Activated CD8-positive, alpha-beta memory T cell treated with anti-CD3 and anti-CD28 coated beads, Interleukin-2, amount 10 ng/mL, durations not matched to agents 7 days and 5 days (primary cell): Measurements from ENCODE around the gene SLC34A1. TPM values are rescaled to one million over a fixed set of nuclear protein-coding genes. Genes with fewer than 3 reads are reported as not detected.
"Not testable (repeated sequence)": the region's sequence is repeated elsewhere in the genome, so short reads cannot be mapped to it uniquely, and the experiment has no call there.

Experiments
- ATAC-seq: fragments of 150-1000 bp; cut with Tn5 transposase; one replicate; pipeline ENCODE4 v1.10.0; 2021; ENCODE audit warnings: moderate library complexity
- CTCF ChIA-PET: fragments of 350-600 bp; sonication (Branson Sonifier 250); formaldehyde crosslinking; loops from one replicate; lab custom pipeline; 2021; ENCODE audit warnings: antibody characterized with exemption; lab: Charles Lee
- DNase-seq: peaks from one replicate; pipeline ENCODE4 v3.0.0-alpha.2; 2020
- H3K27ac Mint-ChIP-seq: one replicate; pipeline ENCODE4 v1.8.0; 2021; ENCODE audit warnings: mild to moderate bottlenecking, mixed read lengths
- H3K27me3 Mint-ChIP-seq: one replicate; pipeline ENCODE4 v1.8.0; 2021; ENCODE audit warnings: mixed read lengths
- H3K36me3 Mint-ChIP-seq: one replicate; pipeline ENCODE4 v1.8.0; 2021; ENCODE audit warnings: mild to moderate bottlenecking, mixed read lengths
- H3K4me1 Mint-ChIP-seq: one replicate; pipeline ENCODE4 v1.8.0; 2021; ENCODE audit warnings: mixed read lengths
- H3K4me3 Mint-ChIP-seq: one replicate; pipeline ENCODE4 v1.8.0; 2021; ENCODE audit warnings: mild to moderate bottlenecking, moderate library complexity, mixed read lengths
- H3K9me3 Mint-ChIP-seq: one replicate; pipeline ENCODE4 v1.8.0; 2022; ENCODE audit warnings: low read depth, mixed read lengths
- total RNA-seq, 2 experiments: library from RNA; stranded (reverse); gene quantifications; one replicate each; pipeline ENCODE4 v1.2.3, GENCODE V29; 2021

The SLC34A1 gene
- total RNA-seq, 2 experiments from 2014 or later = 0.19 to 0.85 TPM

- ATAC-seq = peak; percentile 34
- H3K4me1 Mint-ChIP-seq = peaks cover 37% of the 10 kb centered on the region
- CTCF ChIA-PET = interaction anchor here (0.6 to 18.7 kb wide), 28 partner anchors 9 to 291 kb away, joined by 3 to 717 read pairs (median 12); partner anchors contain the start of genes GRK6, LMAN2, MXD3 and PDLIM7
- H3K36me3 Mint-ChIP-seq = no peaks in the 10 kb centered on the region
- H3K9me3 Mint-ChIP-seq = no peaks in the 10 kb centered on the region
- H3K27ac Mint-ChIP-seq = peak overlapping the region; percentile 5
- peak overlapping the region; percentile 64 for H3K4me3 Mint-ChIP-seq
- peaks cover 23% of the 10 kb centered on the region for H3K27me3 Mint-ChIP-seq
- peak; percentile 78 for DNase-seq
Measured at GRCh38 chr5:177402271-177403043, 18.2 kb downstream of the SLC34A1 start.

- peak; percentile 68 for DNase-seq
- no peaks in the 10 kb centered on the region for H3K36me3 Mint-ChIP-seq
- H3K27ac Mint-ChIP-seq = peak overlapping the region; percentile 5
- CTCF ChIA-PET = interaction anchor here (0.5 to 18.7 kb wide), 28 partner anchors 11 to 291 kb away, joined by 3 to 717 read pairs (median 12); partner anchors contain the start of genes GRK6, LMAN2, MXD3 and PDLIM7
- H3K4me3 Mint-ChIP-seq = peak overlapping the region; percentile 64
- peak; percentile 24 for ATAC-seq
- H3K9me3 Mint-ChIP-seq = no peaks in the 10 kb centered on the region
- H3K27me3 Mint-ChIP-seq = peaks cover 23% of the 10 kb centered on the region
- peaks cover 37% of the 10 kb centered on the region for H3K4me1 Mint-ChIP-seq
Measured at GRCh38 chr5:177403102-177403791, 19.0 kb downstream of the SLC34A1 start.

- Mint-ChIP-seq H3K4me1 (peaks cover 37% of the 10 kb centered on the region), H3K9me3 (no peaks in the 10 kb centered on the region), H3K27me3 (peaks cover 23% of the 10 kb centered on the region), H3K4me3 (peak overlapping the region; percentile 64), H3K36me3 (no peaks in the 10 kb centered on the region), H3K27ac (peak overlapping the region; percentile 63)
- CTCF ChIA-PET = interaction anchor here (0.5 to 18.7 kb wide), 36 partner anchors 11 to 743 kb away, joined by 3 to 717 read pairs (median 6); partner anchors contain the start of genes DDX41, GRK6, LMAN2 and MXD3
- peak; percentile 90 for DNase-seq
- peak; percentile 89 for ATAC-seq
Measured at GRCh38 chr5:177403792-177404640, 19.8 kb downstream of the SLC34A1 start.

- DNase-seq (no peak), ATAC-seq (no peak)
- CTCF ChIA-PET = interaction anchor here (0.5 to 18.7 kb wide), 30 partner anchors 10 to 744 kb away, joined by 3 to 717 read pairs (median 8); partner anchors contain the start of genes DDX41, GRK6, LMAN2 and MXD3
- H3K27me3 Mint-ChIP-seq = peaks cover 23% of the 10 kb centered on the region
- H3K4me3 Mint-ChIP-seq = peak overlapping the region; percentile 64
- H3K4me1 Mint-ChIP-seq = peaks cover 37% of the 10 kb centered on the region
- peak overlapping the region; percentile 24 for H3K27ac Mint-ChIP-seq
- no peaks in the 10 kb centered on the region for H3K9me3 Mint-ChIP-seq
- no peaks in the 10 kb centered on the region for H3K36me3 Mint-ChIP-seq
Measured at GRCh38 chr5:177404641-177405179, 20.5 kb downstream of the SLC34A1 start.

- CTCF ChIA-PET = interaction anchor here (1.1 to 18.7 kb wide), 17 partner anchors 10 to 112 kb away, joined by 4 to 717 read pairs (median 46); partner anchors contain the start of genes DDX41, GRK6, MXD3 and PDLIM7
- peaks cover 37% of the 10 kb centered on the region for H3K4me1 Mint-ChIP-seq
- no peak overlapping the region for H3K27ac Mint-ChIP-seq
- no peaks in the 10 kb centered on the region for H3K9me3 Mint-ChIP-seq
- H3K36me3 Mint-ChIP-seq = no peaks in the 10 kb centered on the region
- peaks cover 23% of the 10 kb centered on the region for H3K27me3 Mint-ChIP-seq
- DNase-seq (no peak), ATAC-seq (no peak)
- peak overlapping the region; percentile 64 for H3K4me3 Mint-ChIP-seq
Measured at GRCh38 chr5:177405312-177405711, 21.1 kb downstream of the SLC34A1 start.

- Mint-ChIP-seq H3K27me3 (peaks cover 23% of the 10 kb centered on the region), H3K4me1 (peaks cover 42% of the 10 kb centered on the region)
Measured at GRCh38 chr5:177405805-177406204, 21.6 kb downstream of the SLC34A1 start.

GRCh38 chr5:177409043-177409801 is 25.0 kb downstream of the SLC34A1 start, which contains the start of gene F12:
Gene F12, minus strand, starts transcription at chr5:177409564. Its CDS starts 37 bp downstream, at chr5:177409527.
- peaks cover 50% of the 10 kb centered on the region for H3K4me1 Mint-ChIP-seq
- CTCF ChIA-PET = interaction anchor here (0.8 to 18.7 kb wide), 10 partner anchors 12 to 99 kb away, joined by 3 to 717 read pairs (median 4); partner anchors contain the start of genes GRK6 and PRR7
- peak within 1 kb of the TSS; percentile 62 for H3K27ac Mint-ChIP-seq
- ATAC-seq = no peak
- no peak for DNase-seq
- no peaks in the 10 kb centered on the region for H3K36me3 Mint-ChIP-seq
- no peak within 1 kb of the TSS for H3K4me3 Mint-ChIP-seq
- no peaks in the 10 kb centered on the region for H3K27me3 Mint-ChIP-seq
- H3K9me3 Mint-ChIP-seq = no peaks in the 10 kb centered on the region

More at GRCh38 chr5:177405805-177406204, 21.6 kb downstream of the SLC34A1 start:
- Mint-ChIP-seq H3K4me3 (no peak overlapping the region), H3K9me3 (no peaks in the 10 kb centered on the region), H3K36me3 (no peaks in the 10 kb centered on the region), H3K27ac (no peak overlapping the region)
- DNase-seq (no peak), ATAC-seq (no peak)
- CTCF ChIA-PET = interaction anchor here (1.5 to 18.7 kb wide), 11 partner anchors 9 to 96 kb away, joined by 5 to 717 read pairs (median 64); partner anchors contain the start of genes GRK6, PDLIM7, PRR7 and RGS14

- H3K27ac Mint-ChIP-seq = peak overlapping the region; percentile 62
- H3K4me3 Mint-ChIP-seq = no peak overlapping the region
Measured at GRCh38 chr5:177410575-177410974, 26.3 kb downstream of the SLC34A1 start.

GRCh38 chr5:177412603-177413233 is 28.5 kb downstream of the SLC34A1 start:
- no peaks in the 10 kb centered on the region for H3K36me3 Mint-ChIP-seq
- H3K4me1 Mint-ChIP-seq = peaks cover 31% of the 10 kb centered on the region
- DNase-seq (no peak), ATAC-seq (peak; percentile 67)
- no peaks in the 10 kb centered on the region for H3K27me3 Mint-ChIP-seq
- H3K27ac Mint-ChIP-seq = peak overlapping the region; percentile 79
- CTCF ChIA-PET = interaction anchor here (1.2 to 18.7 kb wide), 5 partner anchors 9 to 35 kb away, joined by 4 to 717 read pairs (median 5); partner anchors contain the start of genes GRK6 and PRR7
- peak overlapping the region; percentile 43 for H3K4me3 Mint-ChIP-seq
- H3K9me3 Mint-ChIP-seq = no peaks in the 10 kb centered on the region

More at GRCh38 chr5:177410575-177410974, 26.3 kb downstream of the SLC34A1 start:
- CTCF ChIA-PET = interaction anchor here (0.8 to 18.7 kb wide), 6 partner anchors 8 to 98 kb away, joined by 3 to 717 read pairs (median 4); partner anchors contain the start of genes PDLIM7 and PRR7
- H3K36me3 Mint-ChIP-seq = no peaks in the 10 kb centered on the region
- peaks cover 39% of the 10 kb centered on the region for H3K4me1 Mint-ChIP-seq
- no peaks in the 10 kb centered on the region for H3K9me3 Mint-ChIP-seq
- H3K27me3 Mint-ChIP-seq = no peaks in the 10 kb centered on the region
- DNase-seq (no peak), ATAC-seq (no peak)

- CTCF ChIA-PET = interaction anchor here (0.8 to 18.7 kb wide), 8 partner anchors 11 to 96 kb away, joined by 3 to 717 read pairs (median 4); partner anchors contain the start of gene PRR7
- no peaks in the 10 kb centered on the region for H3K27me3 Mint-ChIP-seq
- no peaks in the 10 kb centered on the region for H3K9me3 Mint-ChIP-seq
- DNase-seq = no peak
- peaks cover 31% of the 10 kb centered on the region for H3K4me1 Mint-ChIP-seq
- ATAC-seq = no peak
- H3K4me3 Mint-ChIP-seq = no peak overlapping the region
- no peak overlapping the region for H3K27ac Mint-ChIP-seq
- no peaks in the 10 kb centered on the region for H3K36me3 Mint-ChIP-seq
Measured at GRCh38 chr5:177414481-177414880, 30.2 kb downstream of the SLC34A1 start.

- not testable (repeated sequence) for H3K4me3 Mint-ChIP-seq, H3K36me3 Mint-ChIP-seq, ATAC-seq, H3K27ac Mint-ChIP-seq, H3K27me3 Mint-ChIP-seq, H3K9me3 Mint-ChIP-seq, DNase-seq
- CTCF ChIA-PET = interaction anchor here (6.4 to 18.7 kb wide), 2 partner anchors 13 to 31 kb away, joined by 70 to 717 read pairs; partner anchors contain the start of gene PRR7
- peaks cover 17% of the 10 kb centered on the region for H3K4me1 Mint-ChIP-seq
Measured at GRCh38 chr5:177417081-177417480, 32.8 kb downstream of the SLC34A1 start.
